ENCODE data around the gene ACSF2.

ACSF2 gene

GRCh38 chr17:50505591-50506130 lies 79.6 kb downstream of the ACSF2 start:
- no peak for DNase-seq

GRCh38 chr17:50506298-50506697 lies 80.3 kb downstream of the ACSF2 start:
- DNase-seq: no peak

- DNase-seq: peak; percentile 27 to 60 (median 44)
These were observed 82.0 kb downstream of the ACSF2 start, which contains the start of gene MYCBPAP for GRCh38 chr17:50507871-50508572. Gene MYCBPAP, plus strand, starts transcription at chr17:50508439. Its CDS starts 236 bp downstream, at chr17:50508675.

GRCh38 chr17:50508573-50509460 lies 82.8 kb downstream of the ACSF2 start:
- no peak for DNase-seq

GRCh38 chr17:50511058-50511457 lies 85.0 kb downstream of the ACSF2 start:
- no peak for DNase-seq

GRCh38 chr17:50513495-50513894 lies 87.5 kb downstream of the ACSF2 start:
- DNase-seq: no peak

- DNase-seq: no peak
These were observed 88.4 kb downstream of the ACSF2 start for GRCh38 chr17:50514388-50514787.

- DNase-seq: no peak
These were observed 89.1 kb downstream of the ACSF2 start for GRCh38 chr17:50514936-50515702.

GRCh38 chr17:50517011-50517410 lies 91.0 kb downstream of the ACSF2 start:
- no peak for DNase-seq

GRCh38 chr17:50517504-50518383 lies 91.7 kb downstream of the ACSF2 start:
- DNase-seq: no peak

GRCh38 chr17:50518384-50519023 lies 92.5 kb downstream of the ACSF2 start:
- no peak for DNase-seq

GRCh38 chr17:50519141-50519834 lies 93.3 kb downstream of the ACSF2 start:
- no peak for DNase-seq

- no peak for DNase-seq
These were observed 94.5 kb downstream of the ACSF2 start for GRCh38 chr17:50520483-50520882.

GRCh38 chr17:50521514-50521913 lies 95.5 kb downstream of the ACSF2 start:
- no peak for DNase-seq

GRCh38 chr17:50522766-50523165 lies 96.7 kb downstream of the ACSF2 start:
- DNase-seq: no peak

GRCh38 chr17:50523208-50523607 lies 97.2 kb downstream of the ACSF2 start:
- no peak for DNase-seq

Data from activated naive CD4-positive, alpha-beta T cell (primary cell).